Prostate gland (tissue), 2 donors: ENCODE data around the gene CCDC83.

Experiments used
- POLR2A ChIP-seq: fragments of 450-650 bp; IDR thresholded peaks from one replicate; pipeline ENCODE4 v1.6.1; 2016; ENCODE audit warnings: antibody characterized with exemption, mild to moderate bottlenecking
- TF ChIP-seq, protein P1 (sequence below), 4 experiments: fragments of 200-600 bp in 2 of 4; fragments of 450-650 bp in 2 of 4; sonication (generic) in 2 of 4; IDR thresholded peaks; 1 replicate in 3 of 4; 2 replicates in 1 of 4; pipeline ENCODE4 v1.5.1; 2016 to 2019; ENCODE audit warnings: antibody characterized with exemption in 4 of 4, mild to moderate bottlenecking in 2 of 4, moderate library complexity in 2 of 4

DNA sequence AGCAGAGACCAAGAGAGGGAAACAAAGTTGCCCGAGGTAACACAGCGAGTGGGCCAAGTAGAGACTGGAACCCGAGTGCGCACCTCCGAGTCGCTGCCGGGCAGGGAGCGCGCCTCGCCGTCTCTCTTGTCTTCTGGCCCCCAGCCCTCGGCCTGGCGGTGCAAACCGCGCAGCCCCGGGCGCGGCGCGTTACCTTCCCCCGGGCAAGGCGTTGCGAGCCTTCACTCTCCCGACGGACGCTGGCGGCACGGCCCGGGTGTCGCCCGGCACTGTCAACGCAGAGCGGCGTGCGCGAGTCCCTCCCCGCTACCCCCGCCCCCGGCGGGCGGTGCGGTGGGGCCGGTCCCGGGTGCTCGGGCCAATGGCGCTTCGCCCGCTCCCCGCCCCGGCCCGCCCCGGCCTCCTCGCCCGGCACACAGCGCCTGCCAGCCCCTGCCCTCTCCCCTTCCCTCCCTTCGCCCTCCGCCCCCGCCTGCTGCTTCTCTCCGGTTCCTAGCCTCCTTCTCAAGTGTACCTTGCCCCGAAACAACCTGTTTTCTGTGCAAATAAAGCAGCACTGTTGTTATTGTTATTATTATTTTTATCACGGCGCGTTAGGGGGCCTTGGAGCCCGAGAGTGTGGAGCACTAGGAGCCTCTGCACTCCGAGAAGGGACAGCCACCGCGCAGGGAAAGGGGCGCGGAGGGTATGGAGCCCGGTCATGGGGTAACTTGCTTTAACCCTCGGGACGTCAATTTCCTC, 44.1 kb upstream of the CCDC83 start, which contains the start of gene SYTL2:
- TF ChIP-seq POLR2A = peak; percentile 96
- TF ChIP-seq, protein P1, sequence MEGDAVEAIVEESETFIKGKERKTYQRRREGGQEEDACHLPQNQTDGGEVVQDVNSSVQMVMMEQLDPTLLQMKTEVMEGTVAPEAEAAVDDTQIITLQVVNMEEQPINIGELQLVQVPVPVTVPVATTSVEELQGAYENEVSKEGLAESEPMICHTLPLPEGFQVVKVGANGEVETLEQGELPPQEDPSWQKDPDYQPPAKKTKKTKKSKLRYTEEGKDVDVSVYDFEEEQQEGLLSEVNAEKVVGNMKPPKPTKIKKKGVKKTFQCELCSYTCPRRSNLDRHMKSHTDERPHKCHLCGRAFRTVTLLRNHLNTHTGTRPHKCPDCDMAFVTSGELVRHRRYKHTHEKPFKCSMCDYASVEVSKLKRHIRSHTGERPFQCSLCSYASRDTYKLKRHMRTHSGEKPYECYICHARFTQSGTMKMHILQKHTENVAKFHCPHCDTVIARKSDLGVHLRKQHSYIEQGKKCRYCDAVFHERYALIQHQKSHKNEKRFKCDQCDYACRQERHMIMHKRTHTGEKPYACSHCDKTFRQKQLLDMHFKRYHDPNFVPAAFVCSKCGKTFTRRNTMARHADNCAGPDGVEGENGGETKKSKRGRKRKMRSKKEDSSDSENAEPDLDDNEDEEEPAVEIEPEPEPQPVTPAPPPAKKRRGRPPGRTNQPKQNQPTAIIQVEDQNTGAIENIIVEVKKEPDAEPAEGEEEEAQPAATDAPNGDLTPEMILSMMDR (IDR thresholded peaks at IDR 0.05) = peak in 1 of 4 experiments; percentile 19
